Body of pancreas (tissue), 4 donors: ENCODE data around the gene TCOF1.

Experiments used
- POLR2A ChIP-seq, 3 donors: fragments of 450-650 bp; IDR thresholded peaks; one replicate each; pipeline ENCODE4 v1.6.1; 2016; ENCODE audit warnings: antibody characterized with exemption in 3 of 3, mild to moderate bottlenecking in 2 of 3
- TF ChIP-seq, protein P1 (sequence below), 7 experiments: fragments of 450-650 bp in 4 of 7; fragments of 200-600 bp in 3 of 7; sonication (generic) in 3 of 7; IDR thresholded peaks; one replicate each; pipeline ENCODE4 v1.5.1; 2016 to 2019; ENCODE audit warnings: antibody characterized with exemption in 7 of 7

- TF ChIP-seq, protein P1, sequence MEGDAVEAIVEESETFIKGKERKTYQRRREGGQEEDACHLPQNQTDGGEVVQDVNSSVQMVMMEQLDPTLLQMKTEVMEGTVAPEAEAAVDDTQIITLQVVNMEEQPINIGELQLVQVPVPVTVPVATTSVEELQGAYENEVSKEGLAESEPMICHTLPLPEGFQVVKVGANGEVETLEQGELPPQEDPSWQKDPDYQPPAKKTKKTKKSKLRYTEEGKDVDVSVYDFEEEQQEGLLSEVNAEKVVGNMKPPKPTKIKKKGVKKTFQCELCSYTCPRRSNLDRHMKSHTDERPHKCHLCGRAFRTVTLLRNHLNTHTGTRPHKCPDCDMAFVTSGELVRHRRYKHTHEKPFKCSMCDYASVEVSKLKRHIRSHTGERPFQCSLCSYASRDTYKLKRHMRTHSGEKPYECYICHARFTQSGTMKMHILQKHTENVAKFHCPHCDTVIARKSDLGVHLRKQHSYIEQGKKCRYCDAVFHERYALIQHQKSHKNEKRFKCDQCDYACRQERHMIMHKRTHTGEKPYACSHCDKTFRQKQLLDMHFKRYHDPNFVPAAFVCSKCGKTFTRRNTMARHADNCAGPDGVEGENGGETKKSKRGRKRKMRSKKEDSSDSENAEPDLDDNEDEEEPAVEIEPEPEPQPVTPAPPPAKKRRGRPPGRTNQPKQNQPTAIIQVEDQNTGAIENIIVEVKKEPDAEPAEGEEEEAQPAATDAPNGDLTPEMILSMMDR (IDR thresholded peaks at IDR 0.05): no peak
- no peak for TF ChIP-seq POLR2A (IDR thresholded peaks at IDR 0.05)
Measured at GRCh38 chr5:150401376-150402228, 44.1 kb downstream of the TCOF1 start.
